IMR-90 (cell line): Measurements from ENCODE around the gene SRGAP3. TPM values are rescaled to one million over a fixed set of nuclear protein-coding genes. Genes with fewer than 3 reads are reported as not detected.

ENCODE experiments used
- ATAC-seq: fragments of 200-7000 bp; cut with Tn5 transposase; 2 replicates; pipeline ENCODE4 v1.9.1; 2020; ENCODE audit warnings: low read depth, mild to moderate bottlenecking, moderate library complexity
- BruUV-seq: library from RNA; stranded (reverse); fragments of 400-500 nt; replicated peaks from 2 replicates; lab custom pipeline; 2021; lab: Mats Ljungman, UMichigan
- CTCF ChIA-PET: fragments of 300-600 bp; formaldehyde crosslinking; extraction: SDS; loops from one replicate; lab custom pipeline; 2021; ENCODE audit warnings: antibody characterized with exemption; lab: Yijun Ruan, JAX
- POLR2A ChIA-PET: fragments of 300-600 bp; sonication (Branson Sonifier 250); formaldehyde crosslinking; loops from one replicate; lab custom pipeline; 2022; ENCODE audit warnings: antibody characterized with exemption; ENCODE audit not compliant: unreplicated experiment; lab: Charles Lee
- DNase-seq: peaks from one replicate; pipeline ENCODE4 v3.0.0; 2013
- H2AFZ ChIP-seq: replicated peaks from 2 replicates; pipeline ENCODE3; 2013; ENCODE audit warnings: low read length, mild to moderate bottlenecking; ENCODE audit not compliant: poor library complexity
- H2AK5ac ChIP-seq: 2 replicates; pipeline ENCODE4 v1.6.1; 2013; ENCODE audit warnings: low read depth, low read length, inconsistent platforms
- H2AK9ac ChIP-seq: replicated peaks from 2 replicates; pipeline ENCODE3; 2013; ENCODE audit warnings: mild to moderate bottlenecking, low read depth, low read length, moderate library complexity; ENCODE audit not compliant: poor library complexity
- H2BK120ac ChIP-seq: 2 replicates; pipeline ENCODE4 v1.6.1; 2013; ENCODE audit warnings: low read depth, low read length, inconsistent platforms
- H2BK15ac ChIP-seq: 3 replicates; pipeline ENCODE4 v1.6.1; 2013; ENCODE audit warnings: low read depth, low read length, inconsistent platforms
- H2BK20ac ChIP-seq: 2 replicates; pipeline ENCODE4 v1.6.1; 2013; ENCODE audit warnings: low read depth, mild to moderate bottlenecking, inconsistent platforms, low read length, moderate library complexity
- H2BK5ac ChIP-seq: 2 replicates; pipeline ENCODE4 v1.6.1; 2013; ENCODE audit warnings: mild to moderate bottlenecking, low read depth, low read length, inconsistent platforms; ENCODE audit not compliant: poor library complexity, severe bottlenecking
- H3K14ac ChIP-seq: replicated peaks from 2 replicates; pipeline ENCODE4 v1.6.1; 2013; ENCODE audit warnings: low read depth, low read length, inconsistent platforms
- H3K18ac ChIP-seq: 2 replicates; pipeline ENCODE4 v1.6.1; 2013; ENCODE audit warnings: low read depth, low read length, control low read depth
- H3K23ac ChIP-seq: 2 replicates; pipeline ENCODE4 v1.6.1; 2013; ENCODE audit warnings: low read depth, low read length, inconsistent platforms
- H3K27ac ChIP-seq: 2 replicates; pipeline ENCODE4 v1.5.1; 2013; ENCODE audit warnings: mild to moderate bottlenecking, control low read depth, low read length; ENCODE audit not compliant: insufficient read depth
- H3K27me3 ChIP-seq: 2 replicates; pipeline ENCODE4 v1.6.1; 2013; ENCODE audit warnings: low read length; ENCODE audit not compliant: control insufficient read depth, insufficient read depth
- H3K36me3 ChIP-seq: 2 replicates; pipeline ENCODE4 v1.6.1; 2013; ENCODE audit warnings: low read length, mixed read lengths; ENCODE audit not compliant: control insufficient read depth, insufficient read depth
- H3K4ac ChIP-seq: 2 replicates; pipeline ENCODE4 v1.6.1; 2013; ENCODE audit warnings: low read depth, low read length, inconsistent platforms
- H3K4me1 ChIP-seq: 2 replicates; pipeline ENCODE4 v1.6.1; 2013; ENCODE audit warnings: low read length, mixed read lengths; ENCODE audit not compliant: control insufficient read depth, insufficient read depth
- H3K4me2 ChIP-seq: 2 replicates; pipeline ENCODE4 v1.6.1; 2013; ENCODE audit warnings: low read depth, mild to moderate bottlenecking, control low read depth, low read length, moderate library complexity
- H3K4me3 ChIP-seq: 2 replicates; pipeline ENCODE4 v1.5.1; 2013; ENCODE audit warnings: low read depth, mild to moderate bottlenecking, control low read depth, low read length, moderate library complexity; ENCODE audit not compliant: insufficient read depth
- H3K56ac ChIP-seq: 2 replicates; pipeline ENCODE4 v1.6.1; 2013; ENCODE audit warnings: low read length, inconsistent platforms; ENCODE audit not compliant: insufficient read depth; ENCODE audit errors: extremely low read depth
- H3K79me1 ChIP-seq, 2 experiments: 2 replicates each; pipeline ENCODE4 v1.6.1; 2013; ENCODE audit warnings: low read length in 2 of 2, inconsistent platforms in 1 of 2, low read depth in 1 of 2
- H3K9ac ChIP-seq: 2 replicates; pipeline ENCODE4 v1.6.1; 2013; ENCODE audit warnings: low read depth, low read length, control low read depth
- H3K9me1 ChIP-seq: 2 replicates; pipeline ENCODE4 v1.6.1; 2013; ENCODE audit warnings: low read length, inconsistent platforms; ENCODE audit not compliant: insufficient read depth
- H3K9me3 ChIP-seq: 2 replicates; pipeline ENCODE4 v1.6.1; 2013; ENCODE audit warnings: low read length; ENCODE audit not compliant: control insufficient read depth, insufficient read depth
- H4K20me1 ChIP-seq: 2 replicates; pipeline ENCODE4 v1.6.1; 2013; ENCODE audit warnings: low read length, inconsistent platforms; ENCODE audit not compliant: insufficient read depth
- H4K5ac ChIP-seq: 2 replicates; pipeline ENCODE4 v1.6.1; 2013; ENCODE audit warnings: mild to moderate bottlenecking, low read depth, low read length, control low read depth
- H4K8ac ChIP-seq, 2 experiments: 2 replicates each; pipeline ENCODE4 v1.6.1; 2013; ENCODE audit warnings: low read depth in 2 of 2, low read length in 2 of 2, control low read depth in 1 of 2, inconsistent platforms in 1 of 2
- H4K91ac ChIP-seq: 2 replicates; pipeline ENCODE4 v1.6.1; 2013; ENCODE audit warnings: low read depth, low read length, inconsistent platforms; ENCODE audit not compliant: insufficient read depth
- BHLHE40 ChIP-seq: fragments of 150-350 bp; IDR thresholded peaks from 2 replicates; pipeline ENCODE4 v1.6.1; 2016; ENCODE audit warnings: mild to moderate bottlenecking, low read depth, low read length
- CEBPB ChIP-seq: IDR thresholded peaks from 2 replicates; pipeline ENCODE4 v1.6.1; 2012; ENCODE audit warnings: low read depth, low read length, improper control_type of control experiment
- CHD1 ChIP-seq: IDR thresholded peaks from 2 replicates; pipeline ENCODE4 v1.6.1; 2012; ENCODE audit warnings: low read depth, low read length, improper control_type of control experiment
- FOS ChIP-seq: fragments of 150-350 bp; IDR thresholded peaks from 2 replicates; pipeline ENCODE4 v1.6.1; 2016; ENCODE audit warnings: low read depth, low read length
- MAFK ChIP-seq: IDR thresholded peaks from 2 replicates; pipeline ENCODE4 v1.6.1; 2012; ENCODE audit warnings: low read depth, low read length, improper control_type of control experiment
- MAZ ChIP-seq: IDR thresholded peaks from 2 replicates; pipeline ENCODE4 v1.6.1; 2012; ENCODE audit warnings: low read depth, mild to moderate bottlenecking, low read length, improper control_type of control experiment, moderate library complexity, borderline replicate concordance
- MXI1 ChIP-seq: IDR thresholded peaks from 2 replicates; pipeline ENCODE4 v1.6.1; 2012; ENCODE audit warnings: low read depth, mild to moderate bottlenecking, low read length, moderate library complexity, borderline replicate concordance
- NFE2L2 ChIP-seq: fragments of 150-350 bp; IDR thresholded peaks from 2 replicates; pipeline ENCODE4 v1.6.1; 2016; ENCODE audit warnings: low read depth, mild to moderate bottlenecking, low read length
- POLR2A ChIP-seq: IDR thresholded peaks from 2 replicates; pipeline ENCODE4 v1.6.1; 2012; ENCODE audit warnings: mild to moderate bottlenecking, low read depth, low read length
- RCOR1 ChIP-seq: IDR thresholded peaks from 2 replicates; pipeline ENCODE4 v1.6.1; 2012; ENCODE audit warnings: mild to moderate bottlenecking, low read length, improper control_type of control experiment; ENCODE audit not compliant: insufficient replicate concordance
- WGBS, 2 experiments: methylation state at CpG; one replicate each; pipeline versions ENCODE4 v1.1.5 to v1.1.7; 2013; ENCODE audit warnings: missing lambda C conversion rate in 2 of 2; ENCODE audit not compliant: insufficient read length in 1 of 2; ENCODE audit errors: extremely low coverage in 2 of 2; 5-methylcytosine and 5-hydroxymethylcytosine counted together
- dilution Hi-C: fragments of 300-500 bp; cut with HindIII; formaldehyde crosslinking; loops from one replicate; pipeline ENCODE4 v1.14.3; 2018; ENCODE audit warnings: low sequenced_read_pairs; ENCODE audit not compliant: unreplicated experiment
- in situ Hi-C: fragments of 300-500 bp; cut with MboI; formaldehyde crosslinking; loops from 3 replicates; pipeline ENCODE4 v1.14.3; 2019; ENCODE audit warnings: low sequenced_read_pairs, inconsistent platforms, mixed read lengths
- intact Hi-C: fragments of 100-400 bp; cut with micrococcal nuclease; formaldehyde crosslinking; loops from 2 replicates; pipeline ENCODE4 v1.10.0; 2022
- polyA plus RNA-seq, 3 experiments: library from polyadenylated mRNA; depleted of rRNA; stranded (reverse); fragments of >200 nt; gene quantifications; 2 replicates each; pipeline ENCODE4 v1.2.3, GENCODE V29; 2012; ENCODE audit warnings: low replicate concordance in 1 of 3
- total RNA-seq: library from RNA; depleted of rRNA; stranded (reverse); fragments of >200 nt; gene quantifications from 2 replicates; pipeline ENCODE4 v1.2.3, GENCODE V29; 2012
- TF ChIP-seq, protein P1 (sequence below): conservative IDR thresholded peaks from 2 replicates; pipeline ENCODE4 v1.5.1; 2012; ENCODE audit warnings: mild to moderate bottlenecking, low read depth, low read length, improper control_type of control experiment
- TF ChIP-seq, protein P2 (sequence below): fragments of 150-350 bp; IDR thresholded peaks from 2 replicates; pipeline ENCODE4 v1.6.1; 2017; ENCODE audit warnings: mild to moderate bottlenecking, antibody characterized with exemption, low read length, low read depth
- TF ChIP-seq, protein P3 (sequence below): fragments of 150-350 bp; IDR thresholded peaks from 2 replicates; pipeline ENCODE4 v1.6.1; 2016; ENCODE audit warnings: low read depth, mild to moderate bottlenecking, low read length, moderate library complexity, borderline replicate concordance

Gene SRGAP3
- total and polyA plus RNA-seq, 2 of the 4 experiments (the other 2 are of a cell fraction), result 0.68 to 1.4 TPM

DNA sequence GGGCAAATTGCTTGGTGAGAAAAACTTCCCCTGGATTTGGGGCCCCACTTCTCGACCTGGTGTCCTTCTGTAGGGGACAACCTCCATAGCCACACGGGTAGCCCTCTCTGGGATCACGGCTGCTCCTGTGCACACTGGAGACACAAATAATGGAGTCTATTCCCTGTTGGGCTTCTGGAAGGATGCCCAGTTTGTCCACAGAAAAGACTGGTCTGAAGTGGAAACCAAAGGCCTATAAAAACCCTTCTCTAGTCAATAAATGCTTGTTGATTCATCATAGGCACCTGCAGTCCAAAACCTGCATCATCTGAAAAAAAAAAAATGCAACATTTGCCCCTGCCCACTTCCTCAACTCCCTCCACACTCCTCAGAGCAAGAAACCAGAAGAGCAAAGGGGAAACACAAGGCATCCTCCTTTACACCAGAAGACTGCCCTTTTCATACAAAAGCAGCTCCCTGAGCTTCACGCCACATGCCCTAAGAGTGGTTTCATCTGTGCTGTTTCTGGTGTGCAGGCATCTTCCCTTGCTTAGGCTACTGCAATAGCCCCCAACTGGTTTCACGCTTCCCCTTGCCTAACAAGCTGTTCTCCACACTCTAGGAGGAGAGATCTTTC lies 36.3 kb downstream of the SRGAP3 start:
- H3K9me1 ChIP-seq, result no peaks in the 10 kb centered on the region
- DNase-seq (no peak), ATAC-seq (no peak)
- no peak overlapping the region for H4K5ac ChIP-seq
- H2BK15ac ChIP-seq, result no peak overlapping the region
- ChIA-PET CTCF (no interaction called here), POLR2A (no interaction called here)
- no peak overlapping the region for H2BK5ac ChIP-seq
- H3K36me3 ChIP-seq, result no peaks in the 10 kb centered on the region
- no peak overlapping the region for H3K18ac ChIP-seq
- H3K4me3 ChIP-seq, result no peak overlapping the region
- no peak overlapping the region for H2AFZ ChIP-seq
- no peaks in the 10 kb centered on the region for H3K9me3 ChIP-seq
- TF ChIP-seq CEBPB (no peak), MXI1 (no peak), MAFK (no peak), RCOR1 (no peak), FOS (no peak), BHLHE40 (no peak), NFE2L2 (no peak), MAZ (no peak), CHD1 (no peak), POLR2A (no peak)
- TF ChIP-seq, protein P1, sequence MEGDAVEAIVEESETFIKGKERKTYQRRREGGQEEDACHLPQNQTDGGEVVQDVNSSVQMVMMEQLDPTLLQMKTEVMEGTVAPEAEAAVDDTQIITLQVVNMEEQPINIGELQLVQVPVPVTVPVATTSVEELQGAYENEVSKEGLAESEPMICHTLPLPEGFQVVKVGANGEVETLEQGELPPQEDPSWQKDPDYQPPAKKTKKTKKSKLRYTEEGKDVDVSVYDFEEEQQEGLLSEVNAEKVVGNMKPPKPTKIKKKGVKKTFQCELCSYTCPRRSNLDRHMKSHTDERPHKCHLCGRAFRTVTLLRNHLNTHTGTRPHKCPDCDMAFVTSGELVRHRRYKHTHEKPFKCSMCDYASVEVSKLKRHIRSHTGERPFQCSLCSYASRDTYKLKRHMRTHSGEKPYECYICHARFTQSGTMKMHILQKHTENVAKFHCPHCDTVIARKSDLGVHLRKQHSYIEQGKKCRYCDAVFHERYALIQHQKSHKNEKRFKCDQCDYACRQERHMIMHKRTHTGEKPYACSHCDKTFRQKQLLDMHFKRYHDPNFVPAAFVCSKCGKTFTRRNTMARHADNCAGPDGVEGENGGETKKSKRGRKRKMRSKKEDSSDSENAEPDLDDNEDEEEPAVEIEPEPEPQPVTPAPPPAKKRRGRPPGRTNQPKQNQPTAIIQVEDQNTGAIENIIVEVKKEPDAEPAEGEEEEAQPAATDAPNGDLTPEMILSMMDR, result no peak
- TF ChIP-seq, protein P2, sequence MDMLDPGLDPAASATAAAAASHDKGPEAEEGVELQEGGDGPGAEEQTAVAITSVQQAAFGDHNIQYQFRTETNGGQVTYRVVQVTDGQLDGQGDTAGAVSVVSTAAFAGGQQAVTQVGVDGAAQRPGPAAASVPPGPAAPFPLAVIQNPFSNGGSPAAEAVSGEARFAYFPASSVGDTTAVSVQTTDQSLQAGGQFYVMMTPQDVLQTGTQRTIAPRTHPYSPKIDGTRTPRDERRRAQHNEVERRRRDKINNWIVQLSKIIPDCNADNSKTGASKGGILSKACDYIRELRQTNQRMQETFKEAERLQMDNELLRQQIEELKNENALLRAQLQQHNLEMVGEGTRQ, result no peak
- TF ChIP-seq, protein P3, sequence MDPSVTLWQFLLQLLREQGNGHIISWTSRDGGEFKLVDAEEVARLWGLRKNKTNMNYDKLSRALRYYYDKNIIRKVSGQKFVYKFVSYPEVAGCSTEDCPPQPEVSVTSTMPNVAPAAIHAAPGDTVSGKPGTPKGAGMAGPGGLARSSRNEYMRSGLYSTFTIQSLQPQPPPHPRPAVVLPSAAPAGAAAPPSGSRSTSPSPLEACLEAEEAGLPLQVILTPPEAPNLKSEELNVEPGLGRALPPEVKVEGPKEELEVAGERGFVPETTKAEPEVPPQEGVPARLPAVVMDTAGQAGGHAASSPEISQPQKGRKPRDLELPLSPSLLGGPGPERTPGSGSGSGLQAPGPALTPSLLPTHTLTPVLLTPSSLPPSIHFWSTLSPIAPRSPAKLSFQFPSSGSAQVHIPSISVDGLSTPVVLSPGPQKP, result no peak
- no peak overlapping the region for H2AK9ac ChIP-seq
- WGBS, 2 experiments, result 80% methylated on average over 1 of the region's 5 CpGs; no CpG with 5 or more reads in 1 of the 2 experiments
- H3K4ac ChIP-seq, result no peak overlapping the region
- H3K56ac ChIP-seq, result no peak overlapping the region
- no peak overlapping the region for H2AK5ac ChIP-seq
- BruUV-seq, result no TSS peak
- H3K23ac ChIP-seq, result no peak overlapping the region
- H4K91ac ChIP-seq, result no peak overlapping the region
- H3K4me2 ChIP-seq, result no peak overlapping the region
- H3K9ac ChIP-seq, result no peak overlapping the region
- no peak overlapping the region for H3K27ac ChIP-seq
- H3K79me1 ChIP-seq, result no peaks in the 10 kb centered on the region
- in situ Hi-C loops, result no loop called here
- no peak overlapping the region for H4K8ac ChIP-seq
- no peak overlapping the region for H2BK120ac ChIP-seq
- no peaks in the 10 kb centered on the region for H3K4me1 ChIP-seq
- no peak overlapping the region for H3K14ac ChIP-seq
- no peak overlapping the region for H2BK20ac ChIP-seq
- no peaks in the 10 kb centered on the region; the same call in 1 of the 2 replicates for H3K27me3 ChIP-seq
- H4K20me1 ChIP-seq, result no peaks in the 10 kb centered on the region
- dilution Hi-C loops, result no loop called here
- intact Hi-C loops, result no loop called here
